AG20443 (cell line): ENCODE measurements around the gene NOXA1.
A peak's percentile ranks its signal among the peaks of the same experiment; 100 is the strongest.

Source experiments
- DNase-seq: peaks from one replicate; pipeline ENCODE4 v3.0.0; 2012; ENCODE audit warnings: low spot score, mixed read lengths

Gene NOXA1

GRCh38 chr9:137387114-137387890, 35.9 kb upstream of the NOXA1 start:
- DNase-seq = no peak

- no peak for DNase-seq
These were observed 35.2 kb upstream of the NOXA1 start for GRCh38 chr9:137387891-137388560.

- no peak for DNase-seq
These were observed 34.4 kb upstream of the NOXA1 start for GRCh38 chr9:137388589-137389427.

- DNase-seq = no peak
These were observed 33.8 kb upstream of the NOXA1 start for GRCh38 chr9:137389428-137389746.

- DNase-seq = no peak
These were observed 32.4 kb upstream of the NOXA1 start for GRCh38 chr9:137390553-137391410.

GRCh38 chr9:137391411-137391754, 31.8 kb upstream of the NOXA1 start:
- no peak for DNase-seq

- DNase-seq = no peak
These were observed 30.8 kb upstream of the NOXA1 start for GRCh38 chr9:137392232-137393007.

GRCh38 chr9:137393176-137394150, 29.7 kb upstream of the NOXA1 start:
- DNase-seq = no peak

- no peak for DNase-seq
These were observed 28.1 kb upstream of the NOXA1 start for GRCh38 chr9:137394866-137395665.

GRCh38 chr9:137395666-137396010, 27.6 kb upstream of the NOXA1 start:
- DNase-seq = no peak

GRCh38 chr9:137396227-137396626, 27.0 kb upstream of the NOXA1 start:
- peak; percentile 48 for DNase-seq

GRCh38 chr9:137396634-137397367, 26.4 kb upstream of the NOXA1 start:
- DNase-seq = no peak

- DNase-seq = no peak
These were observed 25.3 kb upstream of the NOXA1 start for GRCh38 chr9:137397675-137398423.

- no peak for DNase-seq
These were observed 24.4 kb upstream of the NOXA1 start for GRCh38 chr9:137398561-137399468.

- DNase-seq = no peak
These were observed 20.4 kb upstream of the NOXA1 start for GRCh38 chr9:137402746-137403145.

GRCh38 chr9:137403269-137403668, 19.9 kb upstream of the NOXA1 start:
- DNase-seq = no peak
